A673 (cell line): ENCODE data around the gene IQGAP3. TPM values are rescaled to one million over a fixed set of nuclear protein-coding genes. Genes with fewer than 3 reads are reported as not detected.

ENCODE experiments used
- BruUV-seq: library from RNA; stranded (reverse); fragments of 400-500 nt; replicated peaks from 2 replicates; lab custom pipeline; 2021; lab: Mats Ljungman, UMichigan
- CTCF ChIA-PET: fragments of 300-600 bp; sonication (Branson Sonifier 250); formaldehyde crosslinking; loops from one replicate; lab custom pipeline; 2022; ENCODE audit warnings: antibody characterized with exemption; lab: Charles Lee
- POLR2A ChIA-PET: fragments of 300-600 bp; sonication (Branson Sonifier 250); formaldehyde crosslinking; loops from one replicate; lab custom pipeline; 2022; ENCODE audit warnings: antibody characterized with exemption; ENCODE audit not compliant: low non-redundant PET; lab: Charles Lee
- DNase-seq: peaks from one replicate; pipeline ENCODE4 v3.0.0-alpha.2; 2015; ENCODE audit warnings: low spot score
- H3K27ac ChIP-seq: fragments of 200-600 bp; sonication (generic); 2 replicates; pipeline ENCODE4 v1.5.1; 2016; ENCODE audit warnings: mixed run types, low read depth, mild to moderate bottlenecking, mixed read lengths, antibody characterized with exemption, low read length; ENCODE audit not compliant: poor library complexity, severe bottlenecking
- H3K27me3 ChIP-seq: fragments of 200-600 bp; sonication (generic); replicated peaks from 2 replicates; pipeline ENCODE4 v1.6.1; 2017; ENCODE audit warnings: mixed run types, low read depth, mild to moderate bottlenecking, mixed read lengths, antibody characterized with exemption, low read length; ENCODE audit not compliant: insufficient read depth, poor library complexity
- H3K36me3 ChIP-seq: fragments of 200-600 bp; sonication (generic); 2 replicates; pipeline ENCODE4 v1.6.1; 2016; ENCODE audit warnings: mixed run types, mild to moderate bottlenecking, mixed read lengths, antibody characterized with exemption, low read length; ENCODE audit not compliant: insufficient read depth, poor library complexity, severe bottlenecking
- H3K4me1 ChIP-seq: fragments of 200-600 bp; sonication (generic); 2 replicates; pipeline ENCODE4 v1.6.1; 2017; ENCODE audit warnings: mixed run types, mild to moderate bottlenecking, mixed read lengths, antibody characterized with exemption, low read length; ENCODE audit not compliant: insufficient read depth, poor library complexity, severe bottlenecking
- H3K4me3 ChIP-seq: fragments of 200-600 bp; sonication (generic); 2 replicates; pipeline ENCODE4 v1.5.1; 2016; ENCODE audit warnings: low read depth, mixed run types, mild to moderate bottlenecking, mixed read lengths, low read length; ENCODE audit not compliant: poor library complexity, severe bottlenecking
- H3K9me3 ChIP-seq: fragments of 200-600 bp; sonication (generic); 2 replicates; pipeline ENCODE4 v1.6.1; 2016; ENCODE audit warnings: mixed run types, low read depth, mild to moderate bottlenecking, mixed read lengths, antibody characterized with exemption, low read length; ENCODE audit not compliant: poor library complexity, severe bottlenecking
- CTCF ChIP-seq: fragments of 300-800, 200-600 bp; sonication (generic); conservative IDR thresholded peaks from 2 replicates; pipeline ENCODE4 v1.5.1; 2017; ENCODE audit warnings: low read depth, mild to moderate bottlenecking, antibody characterized with exemption, low read length, moderate library complexity, mixed read lengths
- EZH2 ChIP-seq: fragments of 200-600 bp; sonication (generic); IDR thresholded peaks from 2 replicates; pipeline ENCODE4 v1.6.1; 2017; ENCODE audit warnings: borderline replicate concordance, low read depth, mild to moderate bottlenecking, mixed read lengths, antibody characterized with exemption, low read length; ENCODE audit not compliant: poor library complexity, severe bottlenecking
- intact Hi-C: fragments of 100-400 bp; cut with micrococcal nuclease; formaldehyde crosslinking; loops from one replicate; pipeline ENCODE4 v1.10.0; 2022; ENCODE audit not compliant: unreplicated experiment
- total RNA-seq: library from RNA; stranded (reverse); gene quantifications from 2 replicates; pipeline ENCODE4 v1.2.3, GENCODE V29; 2021

IQGAP3 gene
- total RNA-seq, 1 experiment from 2014 or later, result 37.5 TPM

- Histone ChIP-seq H3K4me3 (no peak overlapping the region), H3K4me1 (no peaks in the 10 kb centered on the region), H3K27me3 (no peaks in the 10 kb centered on the region), H3K36me3 (peaks cover 30% of the 10 kb centered on the region), H3K9me3 (no peaks in the 10 kb centered on the region), H3K27ac (no peak overlapping the region)
- POLR2A ChIA-PET, result no interaction called here
- CTCF ChIA-PET, result no interaction called here
- TF ChIP-seq EZH2 (no peak), CTCF (no peak)
- DNase-seq, result no peak
- BruUV-seq, result no TSS peak
- intact Hi-C loops, result no loop called here
Measured at GRCh38 chr1:156527584-156527983, 44.8 kb downstream of the IQGAP3 start.

- Histone ChIP-seq H3K36me3 (peaks cover 28% of the 10 kb centered on the region), H3K4me3 (no peak overlapping the region), H3K9me3 (no peaks in the 10 kb centered on the region), H3K4me1 (no peaks in the 10 kb centered on the region), H3K27ac (no peak overlapping the region), H3K27me3 (no peaks in the 10 kb centered on the region)
- TF ChIP-seq CTCF (no peak), EZH2 (no peak)
- POLR2A ChIA-PET, result no interaction called here
- CTCF ChIA-PET, result interaction anchor here (0.5 kb wide), 1 partner anchor 60 kb away, joined by 3 read pairs; no protein-coding TSS in a partner anchor
- DNase-seq, result no peak
- TSS peak; percentile 38 for BruUV-seq
- intact Hi-C loops, result no loop called here
Measured at GRCh38 chr1:156525856-156526489, 46.4 kb downstream of the IQGAP3 start.

GRCh38 chr1:156525071-156525501 is 47.3 kb downstream of the IQGAP3 start:
- no TSS peak for BruUV-seq
- no peak overlapping the region for H3K27ac ChIP-seq
- peaks cover 19% of the 10 kb centered on the region for H3K36me3 ChIP-seq

More at GRCh38 chr1:156525071-156525501, 47.3 kb downstream of the IQGAP3 start:
- no peak for DNase-seq
- TF ChIP-seq EZH2 (no peak), CTCF (no peak)
- intact Hi-C loops, result no loop called here
- Histone ChIP-seq H3K27me3 (no peaks in the 10 kb centered on the region), H3K9me3 (no peaks in the 10 kb centered on the region), H3K4me1 (no peaks in the 10 kb centered on the region), H3K4me3 (no peak overlapping the region)
- POLR2A ChIA-PET, result interaction anchor here (0.6 to 0.7 kb wide), 2 partner anchors 11 to 52 kb away, joined by 3 to 5 read pairs; no protein-coding TSS in a partner anchor
- CTCF ChIA-PET, result interaction anchor here (0.6 to 1.0 kb wide), 2 partner anchors 44 to 517 kb away, joined by 3 to 4 read pairs; no protein-coding TSS in a partner anchor
